Panc1 (cell line): ENCODE data around the gene WNT5B. TPM values are rescaled to one million over a fixed set of nuclear protein-coding genes. Genes with fewer than 3 reads are reported as not detected.
A peak's percentile ranks its signal among the peaks of the same experiment; 100 is the strongest.

Experiments used
- ATAC-seq: fragments of 200-7000 bp; cut with Tn5 transposase; 2 replicates; pipeline ENCODE4 v1.9.1; 2020; ENCODE audit warnings: mild to moderate bottlenecking, moderate library complexity
- BruUV-seq: library from RNA; stranded (reverse); fragments of 400-500 nt; replicated peaks from 2 replicates; lab custom pipeline; 2021; lab: Mats Ljungman, UMichigan
- CTCF ChIA-PET: fragments of 300-600 bp; sonication (Branson Sonifier 250); formaldehyde crosslinking; loops from one replicate; lab custom pipeline; 2022; ENCODE audit warnings: antibody characterized with exemption; lab: Charles Lee
- POLR2A ChIA-PET: fragments of 300-600 bp; sonication (Branson Sonifier 250); formaldehyde crosslinking; loops from one replicate; lab custom pipeline; 2022; ENCODE audit warnings: antibody characterized with exemption; lab: Charles Lee
- DNase-seq: peaks from one replicate; pipeline ENCODE4 v3.0.0-alpha.2; 2010; ENCODE audit warnings: low read depth, low spot score
- H3K27ac ChIP-seq: 2 replicates; pipeline ENCODE4 v1.5.1; 2011; ENCODE audit warnings: mild to moderate bottlenecking, low read length, inconsistent platforms
- H3K27me3 ChIP-seq: fragments of 200-500 bp; sonication (Bioruptor generic); 2 replicates; pipeline ENCODE4 v1.6.0; 2014; ENCODE audit warnings: low read length, inconsistent platforms; ENCODE audit not compliant: control insufficient read depth, insufficient read depth
- H3K36me3 ChIP-seq: fragments of 200-500 bp; sonication (Bioruptor generic); 2 replicates; pipeline ENCODE4 v1.5.1; 2014; ENCODE audit warnings: inconsistent platforms, mild to moderate bottlenecking, low read length, moderate library complexity; ENCODE audit not compliant: control insufficient read depth, insufficient read depth
- H3K4me1 ChIP-seq: 2 replicates; pipeline ENCODE4 v1.5.1; 2011; ENCODE audit warnings: inconsistent platforms, mild to moderate bottlenecking, low read length, moderate library complexity; ENCODE audit not compliant: control insufficient read depth, insufficient read depth
- H3K4me3 ChIP-seq, 2 experiments: 2 replicates each; pipeline ENCODE4 v1.5.1; 2011 to 2012; ENCODE audit warnings: low read depth in 2 of 2, low read length in 2 of 2, mild to moderate bottlenecking in 2 of 2, inconsistent platforms in 1 of 2, moderate library complexity in 1 of 2
- H3K9me3 ChIP-seq: fragments of 200-500 bp; sonication (Bioruptor generic); 2 replicates; pipeline ENCODE4 v1.5.1; 2014; ENCODE audit warnings: low read depth, mild to moderate bottlenecking, inconsistent platforms, low read length, moderate library complexity; ENCODE audit not compliant: control insufficient read depth, insufficient read depth
- CTCF ChIP-seq: fragments of 450-650 bp; IDR thresholded peaks from 2 replicates; pipeline ENCODE4 v1.5.1; 2017; ENCODE audit warnings: mild to moderate bottlenecking
- POLR2AphosphoS5 ChIP-seq: IDR thresholded peaks from 2 replicates; pipeline ENCODE4 v1.6.1; 2012; ENCODE audit warnings: mild to moderate bottlenecking, low read depth, low read length, moderate library complexity
- REST ChIP-seq, 2 experiments: IDR thresholded peaks; 2 replicates each; pipeline ENCODE4 v1.6.1; 2011 to 2012; ENCODE audit warnings: low read depth in 2 of 2, control low read depth in 1 of 2, low read length in 1 of 2, mild to moderate bottlenecking in 1 of 2, moderate library complexity in 1 of 2; ENCODE audit not compliant: insufficient read depth in 1 of 2
- SIN3A ChIP-seq: IDR thresholded peaks from 2 replicates; pipeline ENCODE4 v1.6.1; 2012; ENCODE audit warnings: low read depth, mild to moderate bottlenecking, low read length, moderate library complexity, borderline replicate concordance; ENCODE audit not compliant: insufficient read depth
- TCF7L2 ChIP-seq: IDR thresholded peaks from 2 replicates; pipeline ENCODE4 v1.6.1; 2011; ENCODE audit warnings: mild to moderate bottlenecking, low read depth, low read length, inconsistent platforms
- in situ Hi-C: cut with HindIII; loops from 2 replicates; pipeline ENCODE4 v1.10.0; 2016; ENCODE audit warnings: low sequenced_read_pairs, low pct_unique_long_range_greater_than_20kb
- intact Hi-C: fragments of 100-400 bp; cut with micrococcal nuclease; formaldehyde crosslinking; loops from one replicate; pipeline ENCODE4 v1.10.0; 2022; ENCODE audit not compliant: unreplicated experiment
- total RNA-seq: library from RNA; stranded (reverse); gene quantifications from one replicate; pipeline ENCODE4 v1.2.1, GENCODE V29; 2021; ENCODE audit not compliant: unreplicated experiment

Gene WNT5B
- total RNA-seq, 1 experiment from 2014 or later, result 36.9 TPM

GRCh38 chr12:1582709-1583050, 46.4 kb upstream of the WNT5B start:
- H3K9me3 ChIP-seq, result no peaks in the 10 kb centered on the region

GRCh38 chr12:1583421-1584078, 45.5 kb upstream of the WNT5B start:
- H3K4me3 ChIP-seq, result no peak overlapping the region
- POLR2A ChIA-PET, result interaction anchor here (0.7 kb wide), 1 partner anchor 373 kb away, joined by 5 read pairs; no protein-coding TSS in a partner anchor
- no TSS peak for BruUV-seq

More at GRCh38 chr12:1582709-1583050, 46.4 kb upstream of the WNT5B start:
- H3K27me3 ChIP-seq, result no peaks in the 10 kb centered on the region
- BruUV-seq, result no TSS peak
- in situ Hi-C loops (no loop called here), intact Hi-C loops (loop anchor here (2.0 to 5.0 kb wide), 2 partner anchors 48 to 465 kb away; no protein-coding TSS in a partner anchor)
- DNase-seq (no peak), ATAC-seq (no peak)
- H3K4me1 ChIP-seq, result peaks cover 40% of the 10 kb centered on the region
- CTCF ChIA-PET, result interaction anchor here (0.7 to 2.1 kb wide), 4 partner anchors 10 to 518 kb away, joined by 3 to 31 read pairs (median 5); no protein-coding TSS in a partner anchor
- TF ChIP-seq CTCF, result no peak
- TF ChIP-seq TCF7L2, result no peak
- TF ChIP-seq POLR2AphosphoS5, result no peak
- TF ChIP-seq REST (IDR thresholded peaks at IDR 0.05; ENCODE audit: insufficient read depth in 1 of 2, low read depth in 2 of 2, low read length in 1 of 2), result no peak
- no peak for TF ChIP-seq SIN3A
- peak overlapping the region; percentile 73 for H3K27ac ChIP-seq
- H3K36me3 ChIP-seq, result no peaks in the 10 kb centered on the region
- POLR2A ChIA-PET, result interaction anchor here (0.7 kb wide), 1 partner anchor 372 kb away, joined by 5 read pairs; no protein-coding TSS in a partner anchor
- H3K4me3 ChIP-seq, result no peak overlapping the region

More at GRCh38 chr12:1583421-1584078, 45.5 kb upstream of the WNT5B start:
- no peak for DNase-seq
- no peaks in the 10 kb centered on the region for H3K36me3 ChIP-seq
- peak; percentile 61; the same call in 1 of the 2 replicates for ATAC-seq
- H3K4me1 ChIP-seq, result peaks cover 47% of the 10 kb centered on the region
- H3K9me3 ChIP-seq, result no peaks in the 10 kb centered on the region
- peak overlapping the region; percentile 51 for H3K27ac ChIP-seq
- H3K27me3 ChIP-seq, result no peaks in the 10 kb centered on the region
- in situ Hi-C loops (no loop called here), intact Hi-C loops (loop anchor here (2.0 to 5.0 kb wide), 2 partner anchors 49 to 466 kb away; no protein-coding TSS in a partner anchor)
- peak; percentile 80 for TF ChIP-seq CTCF
- TF ChIP-seq POLR2AphosphoS5, result no peak
- CTCF ChIA-PET, result interaction anchor here (0.6 to 2.1 kb wide), 4 partner anchors 11 to 649 kb away, joined by 3 to 31 read pairs (median 5); no protein-coding TSS in a partner anchor
